Karpas-422 (cell line): ENCODE measurements around the gene GALNT11. TPM values are rescaled to one million over a fixed set of nuclear protein-coding genes. Genes with fewer than 3 reads are reported as not detected.

Experiments used
- DNase-seq: peaks from one replicate; pipeline ENCODE4 v3.0.0-alpha.2; 2015
- H2AFZ ChIP-seq: fragments of 200-600 bp; sonication (generic); 2 replicates; pipeline ENCODE4 v1.6.1; 2014; ENCODE audit warnings: antibody characterized with exemption, low read length, mixed read lengths
- H3K27ac ChIP-seq: fragments of 200-600 bp; sonication (generic); 2 replicates; pipeline ENCODE4 v1.5.1; 2014; ENCODE audit warnings: mild to moderate bottlenecking, low read length, moderate library complexity
- H3K27me3 ChIP-seq: fragments of 200-600 bp; sonication (generic); 2 replicates; pipeline ENCODE4 v1.6.1; 2014; ENCODE audit warnings: low read length, mixed read lengths
- H3K36me3 ChIP-seq: fragments of 200-600 bp; sonication (generic); 2 replicates; pipeline ENCODE4 v1.6.1; 2014; ENCODE audit warnings: low read length, mixed read lengths; ENCODE audit not compliant: insufficient read depth
- H3K4me1 ChIP-seq: fragments of 200-600 bp; sonication (generic); 2 replicates; pipeline ENCODE4 v1.6.1; 2014; ENCODE audit warnings: mild to moderate bottlenecking, low read length, mixed read lengths
- H3K4me2 ChIP-seq: fragments of 200-600 bp; sonication (generic); 2 replicates; pipeline ENCODE4 v1.6.1; 2014; ENCODE audit warnings: low read length, low read depth, mild to moderate bottlenecking; ENCODE audit not compliant: poor library complexity, severe bottlenecking
- H3K4me3 ChIP-seq: fragments of 200-600 bp; sonication (generic); 2 replicates; pipeline ENCODE4 v1.5.1; 2014; ENCODE audit warnings: mild to moderate bottlenecking, antibody characterized with exemption, low read length, mixed read lengths
- H3K79me2 ChIP-seq: fragments of 200-600 bp; sonication (generic); 2 replicates; pipeline ENCODE4 v1.6.1; 2014; ENCODE audit warnings: mild to moderate bottlenecking, low read length, mixed read lengths
- H3K9ac ChIP-seq: fragments of 200-600 bp; sonication (generic); 2 replicates; pipeline ENCODE4 v1.6.0; 2014; ENCODE audit warnings: low read length
- H3K9me2 ChIP-seq: fragments of 200-600 bp; sonication (generic), shearing (Covaris generic); replicated peaks from 2 replicates; pipeline ENCODE4 v1.6.0; 2014; ENCODE audit warnings: mild to moderate bottlenecking, low read length, moderate library complexity; ENCODE audit not compliant: insufficient read depth
- H3K9me3 ChIP-seq: fragments of 300-700, 200-600 bp; sonication (generic); 2 replicates; pipeline ENCODE4 v1.6.1; 2014; ENCODE audit warnings: low read length, mixed read lengths
- H4K20me1 ChIP-seq: fragments of 200-600 bp; sonication (generic); 2 replicates; pipeline ENCODE4 v1.6.1; 2014; ENCODE audit warnings: mild to moderate bottlenecking, antibody characterized with exemption, low read length, low read depth; ENCODE audit not compliant: insufficient read depth
- total RNA-seq: library from RNA; depleted of rRNA; stranded (reverse); fragments of >200 nt; shearing (Covaris generic); gene quantifications from 2 replicates; pipeline ENCODE4 v1.2.3, GENCODE V29; 2014; ENCODE audit warnings: low replicate concordance

Gene GALNT11
- total RNA-seq, 1 experiment from 2014 or later = not detected

DNA sequence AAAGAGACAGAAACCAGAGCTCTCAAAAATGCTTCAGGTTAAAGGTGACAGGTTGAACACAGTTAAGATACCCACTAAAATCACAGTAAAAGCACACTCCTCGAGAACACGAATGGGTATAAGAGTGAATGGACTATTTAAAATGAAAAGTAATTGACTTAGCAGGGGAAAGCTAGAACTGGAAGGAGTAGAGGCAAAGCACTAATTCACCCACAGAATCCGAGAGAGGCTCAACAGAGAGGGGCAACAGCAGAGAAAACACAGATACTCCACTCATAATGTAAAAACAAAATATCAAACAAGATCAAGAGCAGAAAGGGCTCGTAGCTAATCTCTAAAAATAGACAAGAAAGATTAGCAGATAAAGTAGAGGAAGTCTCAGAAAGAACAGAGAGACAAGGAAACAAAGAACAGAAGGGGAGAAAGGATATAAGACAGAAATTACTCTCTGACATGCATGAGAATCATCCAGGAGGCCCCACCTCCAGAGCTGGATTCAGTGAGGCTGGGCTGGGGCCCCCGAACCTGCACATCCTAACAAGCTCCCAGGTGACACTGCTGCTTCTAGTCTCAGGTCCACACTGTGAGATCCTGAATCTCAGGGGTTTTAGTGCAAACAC lies 117.6 kb downstream of the GALNT11 start:
- Histone ChIP-seq H3K36me3 (peaks cover 59% of the 10 kb centered on the region), H3K79me2 (peaks cover 10% of the 10 kb centered on the region; the same call in 1 of the 2 replicates), H3K27me3 (no peaks in the 10 kb centered on the region), H2AFZ (no peak overlapping the region), H3K9me3 (no peaks in the 10 kb centered on the region), H3K27ac (no peak overlapping the region), H3K4me1 (no peaks in the 10 kb centered on the region), H3K9ac (no peak overlapping the region), H3K9me2 (no peaks in the 10 kb centered on the region), H3K4me2 (no peak overlapping the region), H3K4me3 (no peak overlapping the region), H4K20me1 (no peaks in the 10 kb centered on the region)
- DNase-seq = no peak

DNA sequence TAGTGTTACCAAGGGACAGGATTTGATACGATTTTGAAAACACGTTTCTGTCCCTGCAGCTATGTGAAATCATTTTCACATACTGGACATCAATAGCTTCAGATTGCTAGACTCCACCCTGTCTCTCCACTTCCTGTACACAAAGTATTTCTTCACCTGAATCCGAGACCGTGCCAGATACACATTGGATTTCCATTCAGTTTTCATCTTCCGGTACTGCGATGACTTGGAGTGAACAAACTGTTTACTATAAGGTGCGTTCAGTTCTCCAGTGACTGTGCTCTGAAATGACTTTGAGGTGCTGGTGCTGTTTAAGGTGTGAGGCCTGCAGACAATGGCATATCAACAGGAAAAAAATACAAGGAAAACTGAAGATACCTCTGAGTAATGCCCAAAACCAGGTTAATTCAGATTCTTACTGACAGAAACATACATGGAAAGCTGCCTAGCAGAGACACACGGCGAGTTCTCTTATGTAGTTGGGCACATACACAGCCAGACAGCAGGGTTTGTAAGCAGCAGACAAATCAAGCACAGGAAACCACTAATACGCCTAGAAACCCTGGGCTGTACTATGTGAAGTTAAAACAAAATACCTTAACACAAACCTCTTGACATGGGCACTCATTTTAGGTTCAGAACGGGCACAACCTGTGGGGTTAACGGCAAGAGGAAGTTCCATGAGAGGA lies 119.2 kb downstream of the GALNT11 start:
- peaks cover 15% of the 10 kb centered on the region; the same call in 1 of the 2 replicates for H3K79me2 ChIP-seq
- H3K36me3 ChIP-seq = peaks cover 64% of the 10 kb centered on the region
- DNase-seq = no peak
- H3K27ac ChIP-seq = no peak overlapping the region
- H3K4me2 ChIP-seq = no peak overlapping the region
- H3K9me2 ChIP-seq = no peaks in the 10 kb centered on the region
- no peaks in the 10 kb centered on the region for H3K27me3 ChIP-seq
- no peak overlapping the region for H3K4me3 ChIP-seq
- H3K9me3 ChIP-seq = no peaks in the 10 kb centered on the region
- H4K20me1 ChIP-seq = no peaks in the 10 kb centered on the region
- H3K9ac ChIP-seq = no peak overlapping the region
- no peak overlapping the region for H2AFZ ChIP-seq
- no peaks in the 10 kb centered on the region for H3K4me1 ChIP-seq

DNA sequence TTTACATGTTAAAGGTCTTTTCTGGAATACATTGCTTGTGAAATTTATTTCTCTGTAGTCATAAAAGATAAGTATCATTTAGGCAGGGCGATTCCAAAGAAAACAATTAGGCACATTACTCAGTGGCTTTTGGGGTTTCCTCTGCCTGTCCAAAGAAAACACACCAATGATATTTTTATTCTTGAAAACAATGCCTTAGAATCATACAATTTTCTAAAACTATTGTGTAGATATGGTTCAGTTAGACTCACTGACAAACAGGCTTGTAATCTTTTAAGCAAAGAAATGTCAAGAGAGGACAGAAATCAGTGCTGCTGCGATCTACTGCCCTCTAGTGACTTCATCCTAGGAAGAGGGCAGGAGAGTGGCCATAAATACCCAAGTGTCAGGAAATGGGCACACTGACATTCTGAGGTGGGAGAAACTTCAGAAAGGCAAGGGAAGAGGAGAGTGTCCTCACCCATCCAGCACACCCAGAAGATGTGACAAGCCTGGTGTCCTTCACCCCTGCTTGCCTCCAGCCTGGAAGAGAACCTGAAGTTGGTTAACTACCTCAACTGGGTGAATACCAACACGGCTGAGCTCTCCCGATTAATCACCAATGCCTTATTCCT lies 120.5 kb downstream of the GALNT11 start:
- no peaks in the 10 kb centered on the region for H4K20me1 ChIP-seq
- no peaks in the 10 kb centered on the region for H3K9me2 ChIP-seq
- no peak overlapping the region for H3K4me2 ChIP-seq
- DNase-seq = peak; percentile 47
- H3K27ac ChIP-seq = no peak overlapping the region
- no peak overlapping the region for H3K9ac ChIP-seq
- H3K79me2 ChIP-seq = peaks cover 18% of the 10 kb centered on the region; the same call in 1 of the 2 replicates
- H2AFZ ChIP-seq = no peak overlapping the region
- no peak overlapping the region for H3K4me3 ChIP-seq
- H3K9me3 ChIP-seq = no peaks in the 10 kb centered on the region
- H3K36me3 ChIP-seq = peaks cover 64% of the 10 kb centered on the region
- no peaks in the 10 kb centered on the region for H3K27me3 ChIP-seq
- no peaks in the 10 kb centered on the region for H3K4me1 ChIP-seq

DNA sequence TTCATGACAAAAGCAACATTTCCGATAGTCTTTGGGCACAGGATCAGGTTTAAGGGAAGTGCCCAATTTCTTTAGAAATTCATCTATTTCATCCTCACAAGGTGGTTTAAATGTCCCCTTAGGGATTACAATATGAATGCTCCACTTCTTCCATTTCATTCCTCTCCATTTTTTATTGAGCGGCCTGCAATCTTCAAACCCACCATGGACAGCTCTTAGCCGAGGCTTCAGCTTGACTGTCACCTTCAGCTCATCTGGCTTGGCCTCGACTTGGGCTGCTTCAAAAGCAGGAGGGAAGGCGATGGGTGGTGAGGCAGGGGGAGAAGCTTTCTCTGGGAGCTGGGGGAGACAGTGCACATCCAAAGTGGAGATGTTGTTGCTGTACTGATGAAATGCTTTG lies 123.2 kb downstream of the GALNT11 start:
- no peak for DNase-seq
- Histone ChIP-seq H3K9me3 (no peaks in the 10 kb centered on the region), H3K4me3 (no peak overlapping the region), H3K27me3 (no peaks in the 10 kb centered on the region), H3K27ac (no peak overlapping the region), H3K4me2 (no peak overlapping the region), H3K4me1 (no peaks in the 10 kb centered on the region), H3K9me2 (no peaks in the 10 kb centered on the region), H2AFZ (no peak overlapping the region), H4K20me1 (no peaks in the 10 kb centered on the region), H3K36me3 (peaks cover 69% of the 10 kb centered on the region), H3K9ac (no peak overlapping the region), H3K79me2 (peaks cover 14% of the 10 kb centered on the region; the same call in 1 of the 2 replicates)

DNA sequence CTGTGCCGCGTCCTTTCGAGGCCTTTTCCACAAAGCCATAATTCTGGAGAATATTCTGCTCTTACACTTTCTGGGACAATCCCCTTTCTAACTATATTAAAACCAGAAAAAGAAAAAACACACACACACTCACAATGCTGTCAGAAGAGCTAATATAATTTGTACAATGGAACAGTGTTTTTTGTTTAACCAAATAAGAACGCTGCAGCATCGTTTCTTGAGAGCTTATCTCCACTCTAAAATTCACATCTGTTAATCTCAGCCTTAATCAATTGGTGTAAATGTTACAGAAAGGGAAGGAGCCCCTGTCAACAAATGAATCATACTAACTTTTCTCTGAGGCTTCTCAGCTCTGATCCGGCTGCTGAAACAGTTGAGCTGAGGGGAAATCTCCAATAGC lies 123.9 kb downstream of the GALNT11 start:
- Histone ChIP-seq H3K4me1 (no peaks in the 10 kb centered on the region), H4K20me1 (no peaks in the 10 kb centered on the region), H3K36me3 (peaks cover 69% of the 10 kb centered on the region), H3K4me2 (no peak overlapping the region), H2AFZ (no peak overlapping the region), H3K9me2 (no peaks in the 10 kb centered on the region), H3K27me3 (no peaks in the 10 kb centered on the region), H3K9ac (no peak overlapping the region), H3K9me3 (no peaks in the 10 kb centered on the region), H3K4me3 (no peak overlapping the region), H3K27ac (no peak overlapping the region), H3K79me2 (peaks cover 14% of the 10 kb centered on the region; the same call in 1 of the 2 replicates)
- no peak for DNase-seq

DNA sequence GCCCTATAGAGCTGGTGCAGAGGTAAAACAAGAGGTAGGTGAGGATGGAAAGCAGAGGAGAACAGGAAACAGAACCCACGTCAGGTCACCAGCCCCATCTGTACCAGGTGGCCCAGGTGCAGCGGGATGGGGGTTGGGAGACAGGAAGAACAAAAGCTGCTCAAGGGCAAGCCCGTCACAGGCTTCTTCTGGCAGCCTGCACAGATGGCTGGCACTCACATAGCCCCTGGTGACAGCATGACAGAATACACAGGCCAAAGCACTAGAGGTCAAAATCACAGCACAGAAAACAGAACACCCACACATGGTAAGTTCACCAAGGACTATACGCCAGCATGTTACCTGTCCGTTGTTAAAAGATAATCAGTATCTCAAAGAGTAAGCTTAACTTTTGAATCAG lies 126.8 kb downstream of the GALNT11 start:
- Histone ChIP-seq H3K9me3 (no peaks in the 10 kb centered on the region), H3K9me2 (no peaks in the 10 kb centered on the region), H4K20me1 (no peaks in the 10 kb centered on the region), H3K4me3 (no peak overlapping the region), H3K4me2 (no peak overlapping the region), H3K79me2 (peaks cover 26% of the 10 kb centered on the region), H2AFZ (no peak overlapping the region), H3K36me3 (peaks cover 76% of the 10 kb centered on the region), H3K27ac (no peak overlapping the region), H3K9ac (no peak overlapping the region), H3K27me3 (no peaks in the 10 kb centered on the region), H3K4me1 (peaks cover 7% of the 10 kb centered on the region)
- no peak for DNase-seq

DNA sequence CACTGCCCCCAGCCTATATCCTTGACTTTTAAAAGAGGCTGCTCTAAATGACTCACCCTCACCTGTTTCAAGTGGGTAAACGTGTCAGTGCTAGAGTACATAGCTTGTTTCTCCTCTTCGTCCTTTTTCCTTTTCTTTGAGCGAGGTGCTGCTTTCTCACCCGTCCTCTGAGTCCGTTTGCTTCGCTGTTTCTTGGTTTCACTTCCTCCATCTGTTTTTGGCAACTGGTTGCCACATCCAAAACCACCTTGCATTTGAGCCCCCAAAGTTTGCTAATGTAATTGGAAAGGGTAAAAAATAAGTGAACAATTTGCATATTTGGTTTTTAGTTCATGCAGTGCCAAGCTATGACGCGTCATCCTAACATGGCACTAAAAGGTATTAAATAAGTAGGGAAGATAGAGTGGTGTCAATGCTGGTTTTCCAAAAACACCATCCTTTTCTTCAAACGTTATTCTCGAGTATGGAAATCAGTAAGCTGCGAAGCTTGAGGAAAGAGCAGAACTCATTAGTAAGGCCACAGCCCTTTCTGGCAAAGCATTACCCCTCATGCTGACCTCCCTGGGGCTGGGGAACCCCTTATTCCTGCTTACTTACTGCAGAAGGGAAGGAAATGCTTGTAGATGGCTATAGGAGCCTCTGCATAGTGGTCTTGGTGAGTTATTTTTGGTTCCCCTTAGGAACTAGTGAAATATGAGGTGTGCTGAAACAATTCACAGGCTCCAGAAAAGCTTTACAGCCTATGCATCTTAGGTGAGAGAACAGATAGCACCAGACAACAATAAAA lies 133.5 kb downstream of the GALNT11 start:
- peaks cover 55% of the 10 kb centered on the region for H3K36me3 ChIP-seq

DNA sequence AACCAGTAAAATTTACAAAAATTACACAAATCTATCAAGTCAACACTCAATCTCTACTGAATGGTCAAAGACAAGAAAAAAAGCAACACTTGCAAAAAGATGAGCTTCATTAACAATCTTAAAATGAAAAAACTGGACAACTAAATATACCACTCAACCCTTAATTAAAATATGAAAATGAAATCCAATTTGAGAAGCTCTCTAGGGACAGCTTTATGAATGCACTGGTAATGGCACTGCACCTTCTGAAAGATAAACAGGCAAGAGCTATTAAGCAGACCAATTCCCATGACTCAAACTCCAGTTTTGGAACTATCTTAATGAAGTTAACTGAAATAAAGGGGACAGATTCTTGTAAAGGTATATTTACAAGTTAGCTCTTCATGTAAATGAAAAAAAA lies 135.7 kb downstream of the GALNT11 start:
- Histone ChIP-seq H3K27me3 (no peaks in the 10 kb centered on the region), H2AFZ (no peak overlapping the region), H3K36me3 (peaks cover 40% of the 10 kb centered on the region), H3K9me3 (no peaks in the 10 kb centered on the region), H3K4me2 (peak overlapping the region; percentile 72), H3K27ac (peak overlapping the region; percentile 93), H3K4me3 (peak overlapping the region; percentile 10), H4K20me1 (no peaks in the 10 kb centered on the region), H3K79me2 (peaks cover 29% of the 10 kb centered on the region), H3K4me1 (peaks cover 69% of the 10 kb centered on the region), H3K9ac (peak overlapping the region; percentile 3; the same call in 1 of the 2 replicates), H3K9me2 (no peaks in the 10 kb centered on the region)
- peak; percentile 74 for DNase-seq

More for the DNA sequence above, 133.5 kb downstream of the GALNT11 start:
- peaks cover 69% of the 10 kb centered on the region for H3K4me1 ChIP-seq
- H2AFZ ChIP-seq = no peak overlapping the region
- no peaks in the 10 kb centered on the region for H3K27me3 ChIP-seq
- H3K9ac ChIP-seq = peak overlapping the region; percentile 50
- peak; percentile 95 for DNase-seq
- peak overlapping the region; percentile 53 for H3K4me3 ChIP-seq
- peak overlapping the region; percentile 93 for H3K27ac ChIP-seq
- no peaks in the 10 kb centered on the region for H3K9me3 ChIP-seq
- H3K9me2 ChIP-seq = no peaks in the 10 kb centered on the region
- peaks cover 33% of the 10 kb centered on the region for H3K79me2 ChIP-seq
- peak overlapping the region; percentile 72 for H3K4me2 ChIP-seq
- H4K20me1 ChIP-seq = no peaks in the 10 kb centered on the region
